Measurements from ENCODE around the gene OPA3.

- TF ChIP-seq CTCF (IDR thresholded peaks at IDR 0.05): no peak
- TF ChIP-seq POLR2A (IDR thresholded peaks at IDR 0.05): no peak
Measured at GRCh38 chr19:45621389-45621788, 36.8 kb upstream of the OPA3 start.

Measured in tibial nerve (tissue), 3 donors.